Endothelial cell of umbilical vein (primary cell): Measurements from ENCODE around the gene PLEKHH2. TPM values are rescaled to one million over a fixed set of nuclear protein-coding genes. Genes with fewer than 3 reads are reported as not detected.

Experiments used
- BruUV-seq: library from RNA; stranded (reverse); fragments of 400-500 nt; replicated peaks from 2 replicates; lab custom pipeline; 2021; lab: Mats Ljungman, UMichigan
- CTCF ChIA-PET: fragments of 300-600, 350-600 bp; sonication (Branson Sonifier 250); formaldehyde crosslinking; loops from one replicate; lab custom pipeline; 2021; ENCODE audit warnings: antibody characterized with exemption, inconsistent platforms; lab: Charles Lee
- POLR2A ChIA-PET: fragments of 300-600, 350-600 bp; sonication (Branson Sonifier 250); formaldehyde crosslinking; loops from one replicate; lab custom pipeline; 2021; ENCODE audit warnings: antibody characterized with exemption, inconsistent platforms; lab: Charles Lee
- DNase-seq: peaks from one replicate; pipeline ENCODE4 v3.0.0-alpha.2; 2011; ENCODE audit warnings: low read depth, low spot score
- FAIRE-seq: peaks from 2 replicates; lab custom pipeline; 2011; peaks lifted over from hg19 to GRCh38; lab: Jason Lieb, UNC
- H2AFZ ChIP-seq: 2 replicates; pipeline ENCODE4 v1.6.0; 2012; ENCODE audit warnings: low read depth, low read length, control low read depth, inconsistent platforms
- H3K27ac ChIP-seq: 2 replicates; pipeline ENCODE4 v1.5.1; 2011; ENCODE audit warnings: low read depth, mild to moderate bottlenecking, control low read depth, low read length, moderate library complexity; ENCODE audit not compliant: insufficient read depth
- H3K27me3 ChIP-seq, 2 experiments: 2 replicates each; pipeline versions ENCODE4 v1.6.0 to v1.6.1; 2011; ENCODE audit warnings: low read length in 2 of 2, mixed read lengths in 1 of 2; ENCODE audit not compliant: control insufficient read depth in 2 of 2, insufficient read depth in 2 of 2
- H3K36me3 ChIP-seq, 2 experiments: 2 replicates in 1 of 2; 3 replicates in 1 of 2; pipeline ENCODE4 v1.5.1; 2011; ENCODE audit warnings: low read length in 2 of 2, mild to moderate bottlenecking in 1 of 2, moderate library complexity in 1 of 2; ENCODE audit not compliant: control insufficient read depth in 2 of 2, insufficient read depth in 2 of 2; ENCODE audit errors: extremely low read depth in 1 of 2
- H3K4me1 ChIP-seq: 3 replicates; pipeline ENCODE4 v1.5.1; 2011; ENCODE audit warnings: mild to moderate bottlenecking, low read length; ENCODE audit not compliant: control insufficient read depth, insufficient read depth; ENCODE audit errors: extremely low read depth
- H3K4me2 ChIP-seq: 2 replicates; pipeline ENCODE4 v1.6.1; 2011; ENCODE audit warnings: low read length, control low read depth, mixed read lengths; ENCODE audit not compliant: insufficient read depth
- H3K4me3 ChIP-seq, 3 experiments: fragments of 200-600 bp in 1 of 3; sonication (generic), shearing (Covaris generic) in 1 of 3; replicated peaks in 1 of 3; 2 replicates each; pipeline ENCODE4 v1.5.1; 2011 to 2016; ENCODE audit warnings: control low read depth in 3 of 3, low read length in 3 of 3, mild to moderate bottlenecking in 2 of 3, inconsistent platforms in 1 of 3, low read depth in 1 of 3, moderate library complexity in 1 of 3; ENCODE audit not compliant: insufficient read depth in 1 of 3
- H3K79me2 ChIP-seq: 2 replicates; pipeline ENCODE4 v1.6.0; 2012; ENCODE audit warnings: low read length, inconsistent platforms; ENCODE audit not compliant: control insufficient read depth, insufficient read depth
- H3K9ac ChIP-seq: replicated peaks from 2 replicates; pipeline ENCODE3; 2011; ENCODE audit warnings: low read length, control low read depth; ENCODE audit not compliant: insufficient read depth; ENCODE audit errors: extremely low read depth
- H3K9me1 ChIP-seq: replicated peaks from 3 replicates; pipeline ENCODE4 v1.6.0; 2011; ENCODE audit warnings: mild to moderate bottlenecking, low read length; ENCODE audit not compliant: control insufficient read depth, insufficient read depth; ENCODE audit errors: extremely low read depth
- H3K9me3 ChIP-seq: replicated peaks from 2 replicates; pipeline ENCODE4 v1.5.1; 2012; ENCODE audit warnings: low read length, inconsistent platforms; ENCODE audit not compliant: control insufficient read depth, insufficient read depth
- H4K20me1 ChIP-seq: replicated peaks from 2 replicates; pipeline ENCODE3; 2011; ENCODE audit warnings: mild to moderate bottlenecking, low read length; ENCODE audit not compliant: control insufficient read depth, insufficient read depth; ENCODE audit errors: extremely low read depth
- CTCF ChIP-seq, 2 donors: IDR thresholded peaks; 1 replicate in 1 of 2; 2 replicates in 1 of 2; pipeline ENCODE4 v1.5.1; 2011; ENCODE audit warnings: low read length in 2 of 2, mild to moderate bottlenecking in 2 of 2, moderate library complexity in 2 of 2, control low read depth in 1 of 2, inconsistent platforms in 1 of 2, low read depth in 1 of 2; ENCODE audit not compliant: insufficient read depth in 1 of 2; ENCODE audit errors: extremely low read depth in 1 of 2
- EZH2 ChIP-seq: IDR thresholded peaks from 2 replicates; pipeline ENCODE4 v1.6.1; 2012; ENCODE audit warnings: borderline replicate concordance, low read depth, mild to moderate bottlenecking, moderate library complexity, low read length, inconsistent platforms; ENCODE audit not compliant: severe bottlenecking
- FOS ChIP-seq: IDR thresholded peaks from 2 replicates; pipeline ENCODE4 v1.6.1; 2011; ENCODE audit warnings: mild to moderate bottlenecking, low read length, moderate library complexity, borderline replicate concordance; ENCODE audit not compliant: insufficient read depth
- GATA2 ChIP-seq: IDR thresholded peaks from 2 replicates; pipeline ENCODE4 v1.7.0; 2011; ENCODE audit warnings: low read depth, mild to moderate bottlenecking, moderate library complexity, mixed read lengths, low read length; ENCODE audit not compliant: insufficient read length, insufficient read depth
- JUN ChIP-seq: IDR thresholded peaks from 2 replicates; pipeline ENCODE4 v1.6.1; 2011; ENCODE audit warnings: borderline replicate concordance, low read depth; ENCODE audit not compliant: insufficient read length, insufficient read depth
- MAX ChIP-seq: IDR thresholded peaks from 2 replicates; pipeline ENCODE4 v1.6.1; 2011; ENCODE audit not compliant: insufficient read depth, insufficient read length
- MYC ChIP-seq: IDR thresholded peaks from one replicate; pipeline ENCODE4 v1.6.1; 2011; ENCODE audit warnings: mild to moderate bottlenecking, low read depth, low read length
- POLR2A ChIP-seq: IDR thresholded peaks from 2 replicates; pipeline ENCODE4 v1.6.1; 2012; ENCODE audit warnings: low read depth, mild to moderate bottlenecking, control low read depth, low read length
- POLR2AphosphoS5 ChIP-seq: IDR thresholded peaks from 2 replicates; pipeline ENCODE4 v1.6.1; 2012; ENCODE audit warnings: low read depth, mild to moderate bottlenecking, control low read depth, low read length, moderate library complexity; ENCODE audit not compliant: insufficient read depth
- dilution Hi-C: fragments of 300-500 bp; cut with MboI; formaldehyde crosslinking; loops from one replicate; pipeline ENCODE4 v1.15.0; 2019; ENCODE audit warnings: low sequenced_read_pairs; ENCODE audit not compliant: extremely low pct_ligation_motif_present
- intact Hi-C: fragments of 100-400 bp; cut with micrococcal nuclease; formaldehyde crosslinking; loops from one replicate; pipeline ENCODE4 v1.10.0; 2022
- polyA plus RNA-seq, 4 experiments: library from polyadenylated mRNA; depleted of rRNA in 3 of 4; stranded (reverse) in 3 of 4; unstranded in 1 of 4; fragments of >200 nt; gene quantifications; 2 replicates each; pipeline versions ENCODE4 v1.2.1 to v1.2.3, GENCODE V29; 2011 to 2012; ENCODE audit warnings: missing spikeins in 1 of 4
- total RNA-seq: library from RNA; stranded (reverse); gene quantifications from 2 replicates; pipeline ENCODE4 v1.2.3, GENCODE V29; 2021

Gene PLEKHH2
- total and polyA plus RNA-seq, 2 donors (not counting 3 experiments of a cell fraction or from before 2014, with no cell fraction given), result 0.41 to 0.58 TPM

- no peak for TF ChIP-seq JUN
- TF ChIP-seq MAX, result no peak
- TF ChIP-seq MYC, result no peak
- no peak for TF ChIP-seq CTCF (IDR thresholded peaks at IDR 0.05; ENCODE audit: extremely low read depth in 1 of 2, insufficient read depth in 1 of 2, low read depth in 1 of 2, low read length in 2 of 2)
- TF ChIP-seq POLR2A, result no peak
- no peak for TF ChIP-seq EZH2
- TF ChIP-seq FOS, result no peak
- no peak for TF ChIP-seq GATA2
- TF ChIP-seq POLR2AphosphoS5, result no peak
- BruUV-seq, result no TSS peak
- Histone ChIP-seq H3K27me3 (no peaks in the 10 kb centered on the region), H4K20me1 (no peaks in the 10 kb centered on the region), H3K9ac (no peak overlapping the region), H3K9me1 (no peaks in the 10 kb centered on the region), H2AFZ (no peak overlapping the region), H3K79me2 (no peaks in the 10 kb centered on the region), H3K4me3 (no peak overlapping the region), H3K4me1 (no peaks in the 10 kb centered on the region), H3K4me2 (no peak overlapping the region), H3K9me3 (no peaks in the 10 kb centered on the region), H3K27ac (no peak overlapping the region), H3K36me3 (no peaks in the 10 kb centered on the region)
- intact Hi-C loops, result no loop called here
- DNase-seq (no peak), FAIRE-seq (no peak)
- CTCF ChIA-PET, result no interaction called here
- POLR2A ChIA-PET, result no interaction called here
- dilution Hi-C loops, result no loop called here
Observed at GRCh38 chr2:43792653-43793052, 155.6 kb downstream of the PLEKHH2 start.
